HUES48 (cell line): ENCODE measurements around the gene GPC6.

Experiments used
- H3K27ac ChIP-seq: one replicate; pipeline ENCODE4 v1.7.0; 2013; ENCODE audit warnings: low read depth, low read length, inconsistent platforms
- H3K27me3 ChIP-seq: 2 replicates; pipeline ENCODE4 v1.6.1; 2013; ENCODE audit warnings: mild to moderate bottlenecking, low read length; ENCODE audit not compliant: control insufficient read depth, insufficient read depth
- H3K36me3 ChIP-seq: 2 replicates; pipeline ENCODE4 v1.6.1; 2013; ENCODE audit warnings: low read length; ENCODE audit not compliant: control insufficient read depth, insufficient read depth
- H3K4me1 ChIP-seq: 2 replicates; pipeline ENCODE4 v1.6.1; 2013; ENCODE audit warnings: mild to moderate bottlenecking, low read length; ENCODE audit not compliant: control insufficient read depth, insufficient read depth
- H3K4me3 ChIP-seq: 2 replicates; pipeline ENCODE4 v1.5.1; 2013; ENCODE audit warnings: mild to moderate bottlenecking, low read depth, low read length
- H3K9ac ChIP-seq: 2 replicates; pipeline ENCODE4 v1.6.1; 2013; ENCODE audit warnings: mild to moderate bottlenecking, low read depth, low read length, moderate library complexity
- H3K9me3 ChIP-seq: 2 replicates; pipeline ENCODE4 v1.6.1; 2013; ENCODE audit warnings: low read length; ENCODE audit not compliant: control insufficient read depth, insufficient read depth

Gene GPC6

GRCh38 chr13:93293710-93294109, 67.1 kb downstream of the GPC6 start:
- Histone ChIP-seq H3K27me3 (no peaks in the 10 kb centered on the region), H3K9ac (no peak overlapping the region), H3K4me3 (no peak overlapping the region), H3K4me1 (peaks cover 9% of the 10 kb centered on the region), H3K9me3 (no peaks in the 10 kb centered on the region), H3K36me3 (no peaks in the 10 kb centered on the region), H3K27ac (no peak overlapping the region)

GRCh38 chr13:93296584-93296983, 70.0 kb downstream of the GPC6 start:
- Histone ChIP-seq H3K9me3 (no peaks in the 10 kb centered on the region), H3K9ac (no peak overlapping the region), H3K36me3 (no peaks in the 10 kb centered on the region), H3K4me3 (no peak overlapping the region), H3K27ac (no peak overlapping the region), H3K27me3 (no peaks in the 10 kb centered on the region), H3K4me1 (peaks cover 9% of the 10 kb centered on the region)

GRCh38 chr13:93298713-93299112, 72.1 kb downstream of the GPC6 start:
- Histone ChIP-seq H3K4me1 (peaks cover 1% of the 10 kb centered on the region), H3K27ac (no peak overlapping the region), H3K4me3 (no peak overlapping the region), H3K27me3 (no peaks in the 10 kb centered on the region), H3K36me3 (no peaks in the 10 kb centered on the region), H3K9me3 (no peaks in the 10 kb centered on the region), H3K9ac (no peak overlapping the region)

- Histone ChIP-seq H3K4me1 (peaks cover 15% of the 10 kb centered on the region), H3K27me3 (no peaks in the 10 kb centered on the region), H3K27ac (peak overlapping the region; percentile 16), H3K4me3 (no peak overlapping the region), H3K36me3 (no peaks in the 10 kb centered on the region), H3K9me3 (no peaks in the 10 kb centered on the region), H3K9ac (no peak overlapping the region)
Measured at GRCh38 chr13:93304134-93304533, 77.5 kb downstream of the GPC6 start.

GRCh38 chr13:93304868-93305613, 78.4 kb downstream of the GPC6 start:
- peak overlapping the region; percentile 35; the same call in 1 of the 2 replicates for H3K4me3 ChIP-seq
- H3K36me3 ChIP-seq, result no peaks in the 10 kb centered on the region
- H3K9ac ChIP-seq, result no peak overlapping the region
- no peaks in the 10 kb centered on the region for H3K27me3 ChIP-seq
- peaks cover 16% of the 10 kb centered on the region for H3K4me1 ChIP-seq
- H3K27ac ChIP-seq, result no peak overlapping the region
- H3K9me3 ChIP-seq, result no peaks in the 10 kb centered on the region

- Histone ChIP-seq H3K9ac (no peak overlapping the region), H3K9me3 (no peaks in the 10 kb centered on the region), H3K27me3 (no peaks in the 10 kb centered on the region), H3K4me1 (peaks cover 18% of the 10 kb centered on the region), H3K27ac (no peak overlapping the region), H3K36me3 (no peaks in the 10 kb centered on the region), H3K4me3 (no peak overlapping the region)
Measured at GRCh38 chr13:93305886-93306285, 79.3 kb downstream of the GPC6 start.

- H3K27me3 ChIP-seq, result no peaks in the 10 kb centered on the region
- H3K27ac ChIP-seq, result no peak overlapping the region
- no peak overlapping the region for H3K9ac ChIP-seq
- no peaks in the 10 kb centered on the region for H3K9me3 ChIP-seq
- H3K4me3 ChIP-seq, result no peak overlapping the region
- peaks cover 18% of the 10 kb centered on the region for H3K4me1 ChIP-seq
- no peaks in the 10 kb centered on the region for H3K36me3 ChIP-seq
Measured at GRCh38 chr13:93307136-93307535, 80.5 kb downstream of the GPC6 start.

- H3K9ac ChIP-seq, result no peak overlapping the region
Measured at GRCh38 chr13:93307651-93308050, 81.0 kb downstream of the GPC6 start.

GRCh38 chr13:93309886-93310523, 83.4 kb downstream of the GPC6 start:
- Histone ChIP-seq H3K4me1 (peaks cover 13% of the 10 kb centered on the region), H3K9ac (no peak overlapping the region), H3K27me3 (no peaks in the 10 kb centered on the region), H3K9me3 (no peaks in the 10 kb centered on the region), H3K27ac (peak overlapping the region; percentile 29), H3K4me3 (no peak overlapping the region), H3K36me3 (no peaks in the 10 kb centered on the region)

More at GRCh38 chr13:93307651-93308050, 81.0 kb downstream of the GPC6 start:
- Histone ChIP-seq H3K27ac (no peak overlapping the region), H3K4me3 (no peak overlapping the region), H3K4me1 (peaks cover 18% of the 10 kb centered on the region), H3K36me3 (no peaks in the 10 kb centered on the region), H3K27me3 (no peaks in the 10 kb centered on the region), H3K9me3 (no peaks in the 10 kb centered on the region)

- H3K9ac ChIP-seq, result no peak overlapping the region
- H3K4me1 ChIP-seq, result peaks cover 50% of the 10 kb centered on the region
- no peak overlapping the region for H3K4me3 ChIP-seq
- no peaks in the 10 kb centered on the region for H3K27me3 ChIP-seq
- no peaks in the 10 kb centered on the region for H3K36me3 ChIP-seq
- H3K27ac ChIP-seq, result peak overlapping the region; percentile 48
- H3K9me3 ChIP-seq, result no peaks in the 10 kb centered on the region
Measured at GRCh38 chr13:93316841-93317240, 90.2 kb downstream of the GPC6 start.

- no peaks in the 10 kb centered on the region for H3K36me3 ChIP-seq
- no peak overlapping the region for H3K9ac ChIP-seq
- no peak overlapping the region for H3K27ac ChIP-seq
Measured at GRCh38 chr13:93318534-93319254, 92.1 kb downstream of the GPC6 start.

More at GRCh38 chr13:93318534-93319254, 92.1 kb downstream of the GPC6 start:
- no peaks in the 10 kb centered on the region for H3K27me3 ChIP-seq
- no peaks in the 10 kb centered on the region for H3K9me3 ChIP-seq
- H3K4me3 ChIP-seq, result no peak overlapping the region
- peaks cover 51% of the 10 kb centered on the region for H3K4me1 ChIP-seq
